Activated CD4-positive, alpha-beta T cell treated with anti-CD3 and anti-CD28 coated beads for 4 hours (primary cell): Measurements from ENCODE around the gene MKX.

Source experiments
- DNase-seq, 2 donors: peaks; one replicate each; pipeline ENCODE4 v3.0.0-alpha.2; 2020

Gene MKX

DNA sequence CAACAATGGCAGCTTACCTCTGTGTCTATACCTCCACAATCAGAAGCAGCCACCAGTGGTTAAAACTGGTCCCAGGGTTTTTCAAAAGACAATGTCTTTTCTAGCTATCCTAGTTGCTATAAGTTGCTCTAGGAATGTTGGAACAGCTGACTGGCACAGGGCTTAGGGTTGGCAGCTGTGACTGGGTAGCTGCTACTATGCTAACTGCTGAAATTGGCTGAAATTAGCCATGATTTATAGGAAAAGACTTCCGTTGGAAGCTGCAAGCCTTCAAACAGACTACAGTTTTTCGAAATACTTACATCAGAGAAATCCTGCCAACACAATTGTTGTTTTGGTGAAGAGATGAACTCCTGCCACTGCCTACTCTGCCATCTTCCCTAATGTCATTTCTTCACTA, 102.3 kb downstream of the MKX start:
- DNase-seq = no peak

DNA sequence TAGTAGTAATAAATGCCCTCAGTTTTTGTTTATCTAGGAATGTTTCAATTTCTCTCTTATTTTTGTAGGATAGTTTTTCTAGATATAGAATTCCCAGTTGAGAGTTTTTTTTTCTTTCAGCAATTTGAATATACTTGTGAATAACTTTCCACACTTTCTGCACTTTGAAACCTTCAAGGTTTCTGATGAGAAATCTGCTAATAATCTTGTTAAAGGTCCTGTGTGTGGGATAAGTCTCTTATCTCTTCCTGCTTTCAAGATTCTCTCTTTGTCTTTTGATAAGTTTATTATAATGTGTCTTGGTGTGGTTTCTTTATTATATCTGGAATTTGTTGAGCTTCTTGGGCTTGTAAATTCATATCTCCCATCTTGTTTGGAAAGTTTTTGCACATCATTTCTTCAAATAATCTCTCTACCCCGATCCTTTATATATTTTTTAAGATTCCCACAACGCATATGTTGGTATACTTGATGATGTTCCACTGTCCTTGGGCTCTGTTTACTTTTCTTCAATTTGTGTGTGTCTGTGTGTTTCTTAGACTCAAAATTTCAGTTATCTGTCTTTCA, 103.5 kb downstream of the MKX start:
- no peak for DNase-seq

DNA sequence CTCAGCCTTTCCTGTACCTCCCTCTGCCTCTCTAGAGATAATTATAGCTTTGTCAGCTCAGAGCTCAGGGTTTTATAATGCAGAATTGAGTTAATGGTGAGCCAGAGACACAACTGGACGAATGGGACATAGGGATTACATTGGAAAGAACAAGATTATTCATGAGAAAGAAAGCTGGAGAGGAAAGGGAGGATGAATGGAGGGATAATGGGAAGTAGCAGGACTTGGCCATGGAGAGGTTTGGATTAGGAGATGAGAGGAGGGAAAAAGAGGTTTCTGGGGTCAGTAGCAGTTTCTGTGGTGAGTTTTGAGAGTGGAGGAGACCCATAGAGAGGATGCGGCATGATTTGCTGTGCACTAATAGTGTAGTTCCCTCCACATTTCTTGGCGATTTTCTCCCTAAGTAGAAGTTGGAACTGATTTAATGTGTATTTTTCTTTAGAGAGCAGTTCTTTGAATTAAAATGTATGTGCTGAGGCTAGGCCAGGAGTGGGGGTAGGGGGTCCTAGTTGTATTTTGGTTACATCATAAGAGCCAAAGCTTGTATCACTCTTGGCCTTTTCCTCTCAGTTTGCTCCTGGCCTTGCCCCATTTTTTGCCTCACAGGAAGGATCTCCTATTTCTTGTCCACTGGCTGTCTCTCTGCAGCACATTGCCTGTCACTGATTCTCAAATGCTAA, 107.4 kb downstream of the MKX start:
- DNase-seq = no peak

DNA sequence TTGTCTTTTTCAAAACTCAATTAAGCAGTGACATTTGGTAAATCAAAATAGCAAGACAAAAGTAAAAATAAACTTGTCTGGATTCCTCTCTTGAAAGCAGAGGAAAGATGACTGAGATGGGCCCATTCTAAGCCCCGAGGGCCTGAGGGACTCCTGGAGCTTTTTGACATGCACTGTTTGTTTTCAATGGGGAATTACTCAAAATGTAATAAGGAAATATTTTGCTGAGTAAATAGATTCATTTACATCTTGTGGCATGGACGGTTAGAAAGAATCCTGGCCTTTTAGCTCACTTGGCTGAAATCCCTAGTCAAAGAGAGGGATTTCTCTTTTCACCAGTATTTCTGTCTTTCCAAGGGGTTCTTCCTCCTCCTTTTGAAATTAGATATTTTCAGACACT, 108.0 kb downstream of the MKX start:
- no peak for DNase-seq

DNA sequence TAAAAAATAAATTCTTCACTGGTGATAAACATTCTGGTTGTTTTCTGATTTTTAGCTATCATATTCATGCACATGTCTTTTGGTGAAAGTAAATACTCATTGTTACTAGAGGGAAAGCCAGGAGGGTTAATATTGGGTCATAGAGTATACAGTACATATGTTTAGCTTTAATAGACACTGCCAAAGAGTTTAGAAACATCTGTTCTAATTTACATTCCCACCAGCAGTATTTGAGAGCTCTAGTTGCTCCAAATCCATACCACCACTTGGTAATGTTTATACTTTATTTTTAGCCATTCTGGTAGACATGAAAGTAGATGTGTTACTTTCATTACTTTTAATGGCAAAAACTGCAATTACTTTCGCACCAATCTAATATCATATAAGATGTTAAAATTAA, 108.8 kb downstream of the MKX start:
- DNase-seq = no peak

DNA sequence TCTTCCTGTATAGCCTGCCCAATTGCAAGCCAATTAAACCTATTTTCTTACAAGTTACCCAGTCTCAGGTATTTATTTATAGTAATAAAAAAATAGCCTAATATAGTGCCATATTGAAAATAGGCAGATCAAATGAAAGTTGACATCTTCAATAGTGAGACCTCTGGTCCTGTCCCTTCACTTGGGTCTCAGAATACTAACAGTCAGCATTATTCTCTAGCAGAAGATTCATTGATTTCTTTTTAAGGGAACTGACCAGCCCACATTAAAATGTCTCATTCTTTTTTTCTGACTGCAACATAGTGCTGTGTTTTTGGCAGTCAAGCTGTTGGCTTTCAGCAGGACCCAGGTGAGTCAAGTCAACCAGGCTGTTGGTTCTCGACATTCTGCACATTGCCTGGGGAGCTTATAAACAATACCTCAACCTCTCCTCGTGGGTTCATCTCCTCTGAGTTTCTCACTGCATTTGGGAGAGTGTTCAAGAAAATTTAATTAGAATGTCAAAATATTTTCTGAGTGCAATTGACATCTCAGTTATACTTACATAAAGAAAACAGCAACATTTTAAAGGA, 109.8 kb downstream of the MKX start:
- no peak for DNase-seq

DNA sequence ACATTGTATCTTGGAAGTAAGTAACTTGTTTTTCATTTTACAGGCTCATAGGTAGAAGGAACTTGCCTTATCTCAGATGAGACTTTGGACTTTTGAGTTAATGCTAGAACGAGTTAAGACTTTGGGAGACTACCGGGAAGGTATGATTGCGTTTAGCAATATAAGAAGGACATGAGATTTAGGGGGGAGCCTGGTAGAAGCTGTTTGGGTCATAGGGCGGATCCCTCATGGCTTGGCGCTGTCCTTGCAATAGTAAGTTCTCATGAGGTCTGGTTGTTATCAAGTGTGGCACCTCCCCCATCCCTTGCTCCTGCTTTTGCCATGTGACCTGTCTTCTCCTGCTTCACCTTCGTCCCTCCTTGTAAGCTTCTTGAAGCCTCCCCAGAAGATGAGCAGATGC, 110.3 kb downstream of the MKX start:
- DNase-seq = no peak

DNA sequence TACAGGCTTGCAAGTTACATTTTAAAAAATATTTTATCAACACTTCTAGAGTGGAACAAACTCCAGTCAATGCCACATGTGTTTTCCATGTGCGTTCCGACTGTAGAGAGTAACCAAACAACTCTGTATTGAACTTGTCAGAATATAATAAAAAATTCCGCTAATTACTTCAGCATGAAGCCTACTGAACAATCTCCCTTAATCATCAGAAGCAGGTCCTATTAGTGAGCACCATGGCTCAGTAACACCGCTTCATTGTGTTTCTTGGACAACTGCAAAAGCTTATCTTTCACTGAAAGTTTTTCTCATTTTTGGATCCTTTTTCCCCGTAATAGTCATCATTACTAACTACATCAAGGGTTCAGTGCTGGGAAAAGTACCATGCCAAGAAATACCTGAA, 117.0 kb downstream of the MKX start:
- DNase-seq = no peak

DNA sequence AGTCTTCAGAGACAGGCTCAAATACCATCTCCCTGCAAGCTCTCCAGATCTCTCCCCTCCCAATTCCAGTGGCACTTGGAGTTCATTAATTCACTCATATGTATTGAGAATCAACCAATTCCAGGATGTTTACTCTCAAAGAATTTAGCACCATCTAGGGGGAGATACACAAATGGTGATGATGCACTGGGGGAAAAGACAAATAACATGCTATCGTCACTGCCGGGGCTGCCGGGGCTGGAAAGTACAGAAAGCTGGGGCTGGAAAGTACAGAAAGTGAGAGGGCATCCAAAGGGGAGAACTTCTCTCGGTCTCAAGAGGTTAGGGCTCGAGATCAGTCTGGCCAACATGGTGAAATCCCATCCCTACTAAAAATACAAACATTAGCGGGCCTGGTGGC, 118.7 kb downstream of the MKX start:
- DNase-seq = no peak

DNA sequence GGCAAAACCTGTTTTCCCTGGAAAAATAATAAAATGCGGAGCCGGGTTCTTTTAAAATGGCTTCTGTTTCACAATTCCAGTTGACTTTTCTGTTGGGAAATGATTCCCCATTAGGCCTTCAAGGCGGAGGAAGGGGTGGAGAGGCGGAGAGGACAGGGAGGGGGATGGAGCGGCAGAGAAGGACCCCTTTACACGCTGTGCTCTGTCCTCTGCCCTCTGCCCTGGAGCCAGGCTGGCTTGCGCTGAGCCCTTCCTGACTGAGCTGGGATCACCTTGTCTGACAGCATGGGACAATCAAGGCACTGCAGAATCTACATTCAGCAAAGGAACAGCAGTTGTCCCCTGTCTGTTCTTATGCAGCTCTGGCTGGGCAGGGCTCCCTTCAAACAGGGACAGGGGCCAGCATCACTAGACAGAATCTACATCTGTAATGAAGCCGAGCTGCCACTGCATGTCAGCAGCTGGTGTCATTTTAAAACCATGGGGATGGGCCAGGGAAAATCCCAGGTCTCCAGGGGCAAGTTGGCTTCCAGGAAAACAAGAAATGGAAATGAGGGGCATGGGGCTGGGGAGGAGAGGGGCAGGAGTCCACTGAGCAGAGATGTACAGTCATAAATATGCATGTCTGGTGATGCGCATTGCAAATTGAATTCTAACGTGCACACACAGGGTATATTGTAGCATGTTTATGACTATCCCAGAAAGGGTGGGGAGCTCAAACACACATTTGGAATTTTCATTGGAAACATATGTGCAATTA, 120.0 kb downstream of the MKX start:
- DNase-seq = no peak

DNA sequence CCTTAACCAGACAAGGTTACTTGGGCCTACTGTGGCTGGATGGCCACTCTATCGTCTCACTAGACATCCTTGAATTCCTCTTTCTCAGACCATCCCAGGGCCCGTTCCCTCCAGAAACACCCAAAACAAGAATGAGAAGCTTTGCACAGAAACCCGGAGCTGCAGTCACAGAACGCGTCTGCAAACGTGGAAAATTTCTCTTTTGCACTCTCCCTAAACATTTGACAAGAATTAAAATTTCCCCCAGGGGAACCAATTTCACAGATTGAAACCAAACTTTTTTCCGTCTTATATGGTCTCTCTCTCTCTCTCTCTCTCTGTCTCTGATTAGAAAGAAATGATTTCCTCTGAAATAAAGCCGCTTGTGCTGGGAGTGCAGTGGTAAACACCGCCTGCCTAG, 120.7 kb downstream of the MKX start:
- DNase-seq = no peak
